Measurements from ENCODE around the gene MEGF11. TPM values are rescaled to one million over a fixed set of nuclear protein-coding genes. Genes with fewer than 3 reads are reported as not detected.

Gene MEGF11
- total and polyA plus RNA-seq, 8 donors: 0.05 to 0.92 (median 0.14) TPM; not detected in 4

- 76 to 85% (median 82%) methylated on average over 5 of the region's 5 CpGs for WGBS, 5 donors
- H3K9me3 ChIP-seq: no peaks in the 10 kb centered on the region
- no peaks in the 10 kb centered on the region for H3K4me1 ChIP-seq
- H3K4me3 ChIP-seq: no peak overlapping the region
- H3K36me3 ChIP-seq: no peaks in the 10 kb centered on the region
- H3K27me3 ChIP-seq: peaks cover 0 to 19% (median 0%) of the 10 kb centered on the region in 3 donors
- intact Hi-C loops (cut with DNase I; ENCODE audit: low total_unique reads): no loop called here
- no peak for DNase-seq
- no peak overlapping the region for H3K27ac ChIP-seq
- TF ChIP-seq EP300 (IDR thresholded peaks at IDR 0.05) (no peak), POLR2AphosphoS5 (IDR thresholded peaks at IDR 0.05) (no peak), POLR2A (IDR thresholded peaks at IDR 0.05) (no peak)
- TF ChIP-seq, protein P1, sequence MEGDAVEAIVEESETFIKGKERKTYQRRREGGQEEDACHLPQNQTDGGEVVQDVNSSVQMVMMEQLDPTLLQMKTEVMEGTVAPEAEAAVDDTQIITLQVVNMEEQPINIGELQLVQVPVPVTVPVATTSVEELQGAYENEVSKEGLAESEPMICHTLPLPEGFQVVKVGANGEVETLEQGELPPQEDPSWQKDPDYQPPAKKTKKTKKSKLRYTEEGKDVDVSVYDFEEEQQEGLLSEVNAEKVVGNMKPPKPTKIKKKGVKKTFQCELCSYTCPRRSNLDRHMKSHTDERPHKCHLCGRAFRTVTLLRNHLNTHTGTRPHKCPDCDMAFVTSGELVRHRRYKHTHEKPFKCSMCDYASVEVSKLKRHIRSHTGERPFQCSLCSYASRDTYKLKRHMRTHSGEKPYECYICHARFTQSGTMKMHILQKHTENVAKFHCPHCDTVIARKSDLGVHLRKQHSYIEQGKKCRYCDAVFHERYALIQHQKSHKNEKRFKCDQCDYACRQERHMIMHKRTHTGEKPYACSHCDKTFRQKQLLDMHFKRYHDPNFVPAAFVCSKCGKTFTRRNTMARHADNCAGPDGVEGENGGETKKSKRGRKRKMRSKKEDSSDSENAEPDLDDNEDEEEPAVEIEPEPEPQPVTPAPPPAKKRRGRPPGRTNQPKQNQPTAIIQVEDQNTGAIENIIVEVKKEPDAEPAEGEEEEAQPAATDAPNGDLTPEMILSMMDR (IDR thresholded peaks at IDR 0.05): no peak
Measured at GRCh38 chr15:66120422-66120821, 133.1 kb downstream of the MEGF11 start.

DNA sequence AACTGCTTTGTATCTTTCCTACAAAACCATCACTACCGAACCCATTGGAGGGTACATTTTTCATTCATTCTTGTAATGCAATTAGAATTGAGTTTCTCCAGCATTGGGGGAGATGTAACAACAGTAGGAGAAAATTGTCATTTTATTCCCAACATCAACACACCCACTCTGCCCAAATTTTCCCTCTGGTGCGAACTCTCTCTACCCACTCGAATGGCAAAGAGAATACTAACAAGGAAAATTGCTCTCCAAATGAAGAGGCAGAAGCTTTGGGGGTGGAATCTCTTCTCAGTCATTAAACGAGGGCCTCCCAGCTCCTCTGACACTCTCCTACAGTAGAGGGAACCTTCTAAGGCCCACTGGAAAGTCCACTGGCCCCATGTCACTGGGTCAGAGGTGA lies 135.7 kb downstream of the MEGF11 start:
- Histone ChIP-seq H3K4me3 (no peak overlapping the region), H3K36me3 (no peaks in the 10 kb centered on the region), H3K4me1 (no peaks in the 10 kb centered on the region), H3K9me3 (no peaks in the 10 kb centered on the region), H3K27me3 (peaks cover 0 to 17% (median 0%) of the 10 kb centered on the region in 3 donors), H3K27ac (no peak overlapping the region)
- no peak for TF ChIP-seq EP300 (IDR thresholded peaks at IDR 0.05)
- TF ChIP-seq POLR2A (IDR thresholded peaks at IDR 0.05): no peak
- no peak for TF ChIP-seq POLR2AphosphoS5 (IDR thresholded peaks at IDR 0.05)
- TF ChIP-seq, protein P1 (IDR thresholded peaks at IDR 0.05): no peak
- DNase-seq: no peak
- intact Hi-C loops (cut with DNase I; ENCODE audit: low total_unique reads): no loop called here
- 84 to 92% (median 86%) methylated on average over 4 of the region's 4 CpGs for WGBS, 5 donors

- 29 to 48% (median 43%) methylated on average over 18 of the region's 18 CpGs for WGBS, 5 donors
- H3K9me3 ChIP-seq: no peaks in the 10 kb centered on the region
- DNase-seq: peak in 1 of 2 donors; percentile 74
- TF ChIP-seq POLR2A (IDR thresholded peaks at IDR 0.05) (no peak), EP300 (IDR thresholded peaks at IDR 0.05) (no peak), POLR2AphosphoS5 (IDR thresholded peaks at IDR 0.05) (no peak)
- TF ChIP-seq, protein P1 (IDR thresholded peaks at IDR 0.05): no peak
- intact Hi-C loops (cut with DNase I; ENCODE audit: low total_unique reads): no loop called here
- no peaks in the 10 kb centered on the region for H3K36me3 ChIP-seq
- no peak overlapping the region for H3K4me3 ChIP-seq
- H3K27me3 ChIP-seq: peaks cover 0 to 18% (median 0%) of the 10 kb centered on the region in 3 donors
- no peaks in the 10 kb centered on the region for H3K4me1 ChIP-seq
- H3K27ac ChIP-seq: no peak overlapping the region
Measured at GRCh38 chr15:66115568-66116206, 137.9 kb downstream of the MEGF11 start.

- Histone ChIP-seq H3K4me1 (no peaks in the 10 kb centered on the region), H3K36me3 (no peaks in the 10 kb centered on the region), H3K27me3 (peaks cover 0 to 18% (median 0%) of the 10 kb centered on the region in 3 donors), H3K9me3 (no peaks in the 10 kb centered on the region), H3K4me3 (no peak overlapping the region), H3K27ac (no peak overlapping the region)
- intact Hi-C loops (cut with DNase I; ENCODE audit: low total_unique reads): no loop called here
- WGBS, 5 donors: 84 to 96% (median 90%) methylated on average over 7 to 8 of the region's 8 CpGs
- no peak for TF ChIP-seq EP300 (IDR thresholded peaks at IDR 0.05)
- TF ChIP-seq POLR2A (IDR thresholded peaks at IDR 0.05): no peak
- no peak for TF ChIP-seq POLR2AphosphoS5 (IDR thresholded peaks at IDR 0.05)
- TF ChIP-seq, protein P1 (IDR thresholded peaks at IDR 0.05): no peak
- no peak for DNase-seq
Measured at GRCh38 chr15:66114863-66115425, 138.6 kb downstream of the MEGF11 start.
